SK-N-SH (cell line): ENCODE data around the gene HSD17B12. TPM values are rescaled to one million over a fixed set of nuclear protein-coding genes. Genes with fewer than 3 reads are reported as not detected.
A peak's percentile ranks its signal among the peaks of the same experiment; 100 is the strongest.

Experiments used
- CTCF ChIA-PET: fragments of 300-600, 350-600 bp; formaldehyde crosslinking; extraction: SDS; loops from one replicate; lab custom pipeline; 2021; lab: Yijun Ruan, JAX
- POLR2A ChIA-PET: fragments of 350-600 bp; sonication (Branson Sonifier 250); formaldehyde crosslinking; extraction: SDS; loops from one replicate; lab custom pipeline; 2020; ENCODE audit warnings: antibody characterized with exemption, inconsistent platforms; lab: Yijun Ruan, JAX
- DNase-seq: peaks from one replicate; pipeline ENCODE4 v3.0.0; 2012
- H2AFZ ChIP-seq: fragments of 200-600 bp; sonication (generic); 2 replicates; pipeline ENCODE4 v1.8.1; 2016; ENCODE audit warnings: antibody characterized with exemption, mild to moderate bottlenecking, low read depth
- H3F3A ChIP-seq: fragments of 200-600 bp; sonication (generic); replicated peaks from 2 replicates; pipeline ENCODE3; 2016; ENCODE audit warnings: antibody characterized with exemption, mild to moderate bottlenecking; ENCODE audit not compliant: insufficient read depth
- H3K27ac ChIP-seq, 2 experiments: fragments of 200-500 bp in 1 of 2; fragments of 200-600 bp in 1 of 2; sonication (Bioruptor generic) in 1 of 2; sonication (generic), shearing (Covaris generic) in 1 of 2; 2 replicates each; pipeline versions ENCODE4 v1.5.1 to v1.6.1; 2014 to 2016; ENCODE audit warnings: low read depth in 2 of 2, inconsistent platforms in 1 of 2, low read length in 1 of 2, mild to moderate bottlenecking in 1 of 2, mixed read lengths in 1 of 2
- H3K27me3 ChIP-seq: fragments of 200-600 bp; sonication (generic), shearing (Covaris generic); 2 replicates; pipeline ENCODE4 v1.6.1; 2016; ENCODE audit warnings: mixed run types; ENCODE audit not compliant: insufficient read depth
- H3K36me3 ChIP-seq, 2 experiments: fragments of 200-500 bp in 1 of 2; fragments of 200-600 bp in 1 of 2; sonication (Bioruptor generic) in 1 of 2; sonication (generic) in 1 of 2; replicated peaks in 1 of 2; 2 replicates each; pipeline versions ENCODE3 to v1.5.1; 2014 to 2016; ENCODE audit warnings: low read length in 1 of 2, mild to moderate bottlenecking in 1 of 2; ENCODE audit not compliant: insufficient read depth in 2 of 2, control insufficient read depth in 1 of 2
- H3K4me1 ChIP-seq, 2 experiments: fragments of 200-500 bp in 1 of 2; fragments of 200-600 bp in 1 of 2; sonication (Bioruptor generic) in 1 of 2; sonication (generic), shearing (Covaris generic) in 1 of 2; 2 replicates each; pipeline versions ENCODE4 v1.5.1 to v1.6.1; 2014 to 2016; ENCODE audit warnings: low read depth in 1 of 2, low read length in 1 of 2, mixed run types in 1 of 2; ENCODE audit not compliant: insufficient read depth in 2 of 2, control insufficient read depth in 1 of 2
- H3K4me2 ChIP-seq: fragments of 200-600 bp; sonication (generic), shearing (Covaris generic); 2 replicates; pipeline ENCODE4 v1.6.1; 2017; ENCODE audit warnings: mixed run types
- H3K4me3 ChIP-seq, 2 experiments: fragments of 200-500 bp in 1 of 2; fragments of 200-600 bp in 1 of 2; sonication (Bioruptor generic) in 1 of 2; sonication (generic), shearing (Covaris generic) in 1 of 2; 2 replicates each; pipeline versions ENCODE4 v1.5.1 to v1.8.1; 2014 to 2016; ENCODE audit warnings: low read depth in 2 of 2, inconsistent platforms in 1 of 2, low read length in 1 of 2, mild to moderate bottlenecking in 1 of 2, mixed read lengths in 1 of 2, moderate library complexity in 1 of 2
- H3K79me2 ChIP-seq: fragments of 200-600 bp; sonication (generic); 2 replicates; pipeline ENCODE4 v1.8.1; 2017; ENCODE audit warnings: mild to moderate bottlenecking; ENCODE audit not compliant: insufficient read depth
- H3K9ac ChIP-seq: fragments of 200-600 bp; sonication (generic); 2 replicates; pipeline ENCODE4 v1.6.1; 2017; ENCODE audit warnings: mixed run types
- H3K9me2 ChIP-seq: fragments of 200-600 bp; sonication (generic); 2 replicates; pipeline ENCODE4 v1.6.1; 2017; ENCODE audit warnings: mixed run types
- H3K9me3 ChIP-seq: fragments of 200-600 bp; sonication (generic); 2 replicates; pipeline ENCODE4 v1.6.1; 2017; ENCODE audit warnings: mixed run types, mild to moderate bottlenecking, moderate library complexity
- H4K20me1 ChIP-seq: fragments of 200-600 bp; sonication (generic); 2 replicates; pipeline ENCODE4 v1.6.1; 2017; ENCODE audit warnings: mild to moderate bottlenecking, mixed run types; ENCODE audit not compliant: insufficient read depth
- ELF1 ChIP-seq: IDR thresholded peaks from 2 replicates; pipeline ENCODE4 v1.4.0; 2012
- EP300 ChIP-seq, 2 experiments: IDR thresholded peaks; 2 replicates each; pipeline versions ENCODE4 v1.4.0 to v1.6.1; 2012; ENCODE audit warnings: borderline replicate concordance in 1 of 2, low read depth in 1 of 2, low read length in 1 of 2
- EZH2phosphoT487 ChIP-seq: fragments of 200-600 bp; sonication (generic); IDR thresholded peaks from 2 replicates; pipeline ENCODE4 v1.6.1; 2017; ENCODE audit warnings: low read depth, mixed run types, mild to moderate bottlenecking, antibody characterized with exemption, moderate library complexity, borderline replicate concordance
- FOXJ3 ChIP-seq: sonication (generic); formaldehyde crosslinking; IDR thresholded peaks from 2 replicates; pipeline ENCODE4 v1.5.1; 2020; ENCODE audit warnings: mild to moderate bottlenecking, missing genetic modification reagents
- FOXM1 ChIP-seq: IDR thresholded peaks from 2 replicates; pipeline ENCODE4 v1.4.0; 2012; ENCODE audit warnings: low read depth, mild to moderate bottlenecking
- GABPA ChIP-seq: IDR thresholded peaks from 2 replicates; pipeline ENCODE4 v1.4.0; 2012; ENCODE audit warnings: low read depth, mild to moderate bottlenecking
- GATA2 ChIP-seq: sonication (generic); formaldehyde crosslinking; IDR thresholded peaks from 2 replicates; pipeline ENCODE4 v1.5.0; 2020; ENCODE audit warnings: mild to moderate bottlenecking, missing genetic modification reagents
- IRF3 ChIP-seq: fragments of 150-350 bp; IDR thresholded peaks from 2 replicates; pipeline ENCODE4 v1.6.1; 2016; ENCODE audit warnings: mild to moderate bottlenecking, low read depth, low read length
- JUND ChIP-seq: IDR thresholded peaks from 2 replicates; pipeline ENCODE4 v1.4.0; 2012
- NFIC ChIP-seq: IDR thresholded peaks from 2 replicates; pipeline ENCODE4 v1.4.0; 2012; ENCODE audit warnings: borderline replicate concordance
- NRF1 ChIP-seq: IDR thresholded peaks from 2 replicates; pipeline ENCODE4 v1.6.1; 2012; ENCODE audit warnings: low read depth, mild to moderate bottlenecking, low read length
- PBX3 ChIP-seq: IDR thresholded peaks from 2 replicates; pipeline ENCODE4; 2012
- POLR2AphosphoS5 ChIP-seq: IDR thresholded peaks from 2 replicates; pipeline ENCODE4 v1.6.1; 2012; ENCODE audit warnings: low read depth, low read length
- RCOR1 ChIP-seq: fragments of 150-350 bp; IDR thresholded peaks from 2 replicates; pipeline ENCODE4 v1.6.1; 2017; ENCODE audit warnings: antibody characterized with exemption, low read length
- RFX5 ChIP-seq: IDR thresholded peaks from 2 replicates; pipeline ENCODE4 v1.6.1; 2012; ENCODE audit warnings: mild to moderate bottlenecking, improper control_type of control experiment, low read length
- RXRA ChIP-seq: IDR thresholded peaks from 2 replicates; pipeline ENCODE4 v1.4.0; 2012; ENCODE audit warnings: low read depth, mild to moderate bottlenecking, borderline replicate concordance
- SIN3A ChIP-seq: IDR thresholded peaks from 2 replicates; pipeline ENCODE4 v1.6.1; 2012; ENCODE audit warnings: low read depth, mild to moderate bottlenecking, low read length, moderate library complexity, borderline replicate concordance
- SMC3 ChIP-seq: IDR thresholded peaks from 2 replicates; pipeline ENCODE4 v1.6.1; 2012; ENCODE audit warnings: low read depth, low read length, improper control_type of control experiment
- TAF1 ChIP-seq: IDR thresholded peaks from 2 replicates; pipeline ENCODE4 v1.6.1; 2012; ENCODE audit warnings: low read depth, mild to moderate bottlenecking, low read length, moderate library complexity, borderline replicate concordance
- TCF12 ChIP-seq: IDR thresholded peaks from 2 replicates; pipeline ENCODE4 v1.4.0; 2012
- TEAD4 ChIP-seq: IDR thresholded peaks from 2 replicates; pipeline ENCODE4 v1.4.0; 2012; ENCODE audit warnings: mild to moderate bottlenecking, borderline replicate concordance; ENCODE audit not compliant: insufficient read depth
- USF2 ChIP-seq: fragments of 150-350 bp; IDR thresholded peaks from 2 replicates; pipeline ENCODE4 v1.6.1; 2017; ENCODE audit warnings: antibody characterized with exemption, low read length, low read depth, borderline replicate concordance
- YY1 ChIP-seq: IDR thresholded peaks from 2 replicates; pipeline ENCODE4 v1.4.0; 2012; ENCODE audit warnings: low read depth, mild to moderate bottlenecking
- WGBS: methylation state at CpG from one replicate; pipeline ENCODE4 v1.1.6; 2017; ENCODE audit warnings: low lambda C conversion rate; 5-methylcytosine and 5-hydroxymethylcytosine counted together
- polyA plus RNA-seq, 3 experiments: library from polyadenylated mRNA; depleted of rRNA; stranded (reverse); fragments of >200 nt; gene quantifications; 2 replicates each; pipeline ENCODE4 v1.2.3, GENCODE V29; 2012
- TF ChIP-seq, protein P1 (sequence below): fragments of 200-600 bp; sonication (generic); IDR thresholded peaks from 2 replicates; pipeline ENCODE4 v1.6.1; 2017; ENCODE audit warnings: antibody characterized with exemption, mild to moderate bottlenecking, moderate library complexity

The HSD17B12 gene
- polyA plus RNA-seq, 1 of the 3 experiments (the other 2 are of a cell fraction) = 19.7 TPM

GRCh38 chr11:43880640-43881159, 200.2 kb downstream of the HSD17B12 start, which contains the start of gene ALKBH3 (continued):
- TF ChIP-seq RCOR1 = no peak; the same call in 1 of the 2 replicates
- TF ChIP-seq SIN3A = no peak
- TF ChIP-seq TEAD4 = no peak
- TF ChIP-seq ELF1 = peak; percentile 74
- TF ChIP-seq NFIC = peak; percentile 18; the same call in 1 of the 2 replicates
- peak; percentile 52 for TF ChIP-seq IRF3
- peak; percentile 60; the same call in 1 of the 2 replicates for TF ChIP-seq YY1
- no peak for TF ChIP-seq PBX3
- no peak for TF ChIP-seq FOXM1
- no peak for TF ChIP-seq RXRA
- TF ChIP-seq, all 33 proteins: peak for 11

DNA sequence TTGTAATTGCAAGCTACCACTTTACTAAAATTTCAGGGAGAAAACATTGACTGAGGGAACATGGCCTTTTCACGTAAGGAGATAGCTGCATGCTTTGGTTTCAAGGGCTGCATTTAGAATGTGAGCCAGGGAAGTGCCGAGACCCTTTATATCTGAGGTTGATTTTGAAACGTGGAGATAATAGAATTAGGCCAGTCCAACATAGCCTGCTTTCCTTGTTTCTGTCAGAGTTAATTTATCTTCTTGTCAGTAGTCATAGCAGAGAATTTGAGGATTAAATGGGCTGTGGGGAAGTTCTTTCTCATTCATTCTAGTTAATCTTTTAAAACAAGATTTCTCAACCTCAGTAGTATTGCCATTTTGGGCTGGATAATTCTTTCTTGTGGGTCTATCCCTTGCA, 212.3 kb downstream of the HSD17B12 start:
- DNase-seq = peak; percentile 60
- peaks cover 43 to 73% of the 10 kb centered on the region in 2 experiments for H3K36me3 ChIP-seq
- H2AFZ ChIP-seq = no peak overlapping the region
- H4K20me1 ChIP-seq = no peaks in the 10 kb centered on the region
- H3K27me3 ChIP-seq = no peaks in the 10 kb centered on the region
- peak overlapping the region; percentile 11 to 97; a peak in 3 of 4 replicates for H3K27ac ChIP-seq
- H3F3A ChIP-seq = peaks cover 6% of the 10 kb centered on the region
- H3K79me2 ChIP-seq = no peaks in the 10 kb centered on the region
- 35% methylated on average over 3 of the region's 3 CpGs for WGBS
- no peaks in the 10 kb centered on the region for H3K9me2 ChIP-seq
- no peak overlapping the region for H3K4me2 ChIP-seq
- no peak overlapping the region for H3K9ac ChIP-seq
- ChIA-PET CTCF (interaction anchor here (0.8 to 9.1 kb wide), 13 partner anchors 11 to 202 kb away, joined by 3 to 216 read pairs (median 4); partner anchors contain the start of genes C11orf96 and EXT2), POLR2A (interaction anchor here (0.7 to 8.4 kb wide), 10 partner anchors 10 to 144 kb away, joined by 3 to 80 read pairs (median 4); partner anchors contain the start of gene C11orf96)
- peaks cover 0 to 18% of the 10 kb centered on the region in 2 experiments; a peak in 2 of 4 replicates for H3K4me1 ChIP-seq
- no peak overlapping the region for H3K4me3 ChIP-seq
- no peaks in the 10 kb centered on the region for H3K9me3 ChIP-seq
- TF ChIP-seq GATA2 (CRISPR knock-in tag) (peak; percentile 63), RXRA (no peak), RFX5 (no peak), FOXJ3 (peak; percentile 49; the same call in 1 of the 2 replicates), SMC3 (no peak), TCF12 (0 out of 2 replicates have a peak, but pooled peaks have one; percentile 4), GABPA (no peak), FOXM1 (no peak), IRF3 (no peak), NRF1 (no peak), EZH2phosphoT487 (no peak), TAF1 (no peak), RCOR1 (no peak), ELF1 (no peak), EP300 (IDR thresholded peaks at IDR 0.05; ENCODE audit: borderline replicate concordance in 1 of 2, low read depth in 1 of 2, low read length in 1 of 2) (peak in 1 of 2 experiments; percentile 83; a peak in 1 of 4 replicates), POLR2AphosphoS5 (no peak), JUND (no peak), USF2 (no peak)
- TF ChIP-seq, protein P1, sequence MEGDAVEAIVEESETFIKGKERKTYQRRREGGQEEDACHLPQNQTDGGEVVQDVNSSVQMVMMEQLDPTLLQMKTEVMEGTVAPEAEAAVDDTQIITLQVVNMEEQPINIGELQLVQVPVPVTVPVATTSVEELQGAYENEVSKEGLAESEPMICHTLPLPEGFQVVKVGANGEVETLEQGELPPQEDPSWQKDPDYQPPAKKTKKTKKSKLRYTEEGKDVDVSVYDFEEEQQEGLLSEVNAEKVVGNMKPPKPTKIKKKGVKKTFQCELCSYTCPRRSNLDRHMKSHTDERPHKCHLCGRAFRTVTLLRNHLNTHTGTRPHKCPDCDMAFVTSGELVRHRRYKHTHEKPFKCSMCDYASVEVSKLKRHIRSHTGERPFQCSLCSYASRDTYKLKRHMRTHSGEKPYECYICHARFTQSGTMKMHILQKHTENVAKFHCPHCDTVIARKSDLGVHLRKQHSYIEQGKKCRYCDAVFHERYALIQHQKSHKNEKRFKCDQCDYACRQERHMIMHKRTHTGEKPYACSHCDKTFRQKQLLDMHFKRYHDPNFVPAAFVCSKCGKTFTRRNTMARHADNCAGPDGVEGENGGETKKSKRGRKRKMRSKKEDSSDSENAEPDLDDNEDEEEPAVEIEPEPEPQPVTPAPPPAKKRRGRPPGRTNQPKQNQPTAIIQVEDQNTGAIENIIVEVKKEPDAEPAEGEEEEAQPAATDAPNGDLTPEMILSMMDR = no peak
